Suppressor macrophage (primary cell): ENCODE results near the gene DNAL4.
A peak's percentile ranks its signal among the peaks of the same experiment; 100 is the strongest.

ENCODE experiments used
- DNase-seq, 4 experiments: peaks; one replicate each; pipeline ENCODE4 v3.0.0-alpha.2; 2020 to 2022

The DNAL4 gene

DNA sequence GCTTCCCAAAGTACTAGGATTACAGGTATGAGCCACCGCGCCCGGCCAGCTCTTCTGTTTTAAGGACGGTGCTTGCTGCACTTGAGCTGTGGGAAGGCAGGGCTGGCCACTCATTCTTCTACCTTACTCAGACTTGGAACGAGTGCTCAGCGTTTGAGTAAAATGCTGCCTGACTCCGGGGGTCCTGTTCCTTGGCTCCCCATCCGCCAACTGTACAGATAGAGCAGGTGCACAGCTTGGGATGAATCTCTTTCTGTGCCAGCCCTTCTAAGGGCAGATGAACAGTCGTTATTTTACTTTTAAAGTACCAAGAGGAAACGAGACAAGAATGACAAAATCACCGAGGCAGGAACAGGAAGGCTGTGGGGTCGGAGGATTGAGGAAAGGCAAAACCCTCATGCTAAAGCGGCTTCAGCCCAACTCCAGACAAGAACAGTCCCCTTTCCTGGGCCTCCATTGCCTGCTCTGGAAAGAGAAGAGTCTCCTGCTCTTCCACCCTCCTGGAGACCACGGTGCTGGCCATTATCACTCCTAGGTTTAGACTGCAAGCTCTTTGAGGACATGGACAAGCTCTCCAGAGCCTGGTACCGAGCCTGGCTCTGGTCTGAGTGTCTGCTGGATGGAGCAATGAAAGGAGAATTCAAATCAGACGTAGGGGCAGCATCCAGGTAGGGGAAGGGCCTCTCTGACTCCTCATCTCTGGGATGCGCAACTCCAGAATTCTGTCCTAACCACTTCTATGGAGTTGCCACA is 37.1 kb downstream of the DNAL4 start:
- DNase-seq = peak; percentile 48 to 73 (median 56)

DNA sequence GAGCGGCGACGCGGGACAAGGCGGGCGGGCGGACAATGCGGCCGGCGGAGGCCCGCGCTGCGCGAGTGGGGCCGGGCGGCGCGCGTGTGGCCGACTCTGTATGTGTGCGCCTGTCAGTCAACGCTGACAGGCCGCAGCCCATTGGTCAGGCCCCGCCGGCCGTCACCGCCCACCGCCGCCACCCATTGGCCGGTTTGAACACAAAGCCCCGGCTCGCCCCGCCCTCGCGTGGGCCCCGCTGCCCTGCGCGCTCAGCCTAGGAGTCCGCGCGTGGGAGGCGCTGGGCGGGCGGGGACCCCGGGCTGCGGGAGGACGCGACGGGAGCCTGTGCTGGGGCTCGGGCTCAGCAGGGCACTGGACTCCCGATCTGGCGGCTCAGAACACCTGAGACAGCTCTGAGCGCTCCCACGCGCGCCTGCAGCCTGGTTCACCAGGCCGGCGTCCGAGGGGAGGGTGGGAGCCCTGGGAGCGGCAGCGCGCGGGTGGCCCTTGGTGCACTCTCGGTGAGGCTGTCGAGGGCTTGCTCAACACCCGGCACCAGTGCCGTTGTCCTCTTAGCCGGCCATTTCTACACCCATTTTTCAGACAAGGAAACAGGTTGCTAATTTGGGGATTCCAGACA is 37.9 kb downstream of the DNAL4 start, which contains the start of gene SUN2:
Gene SUN2 (minus strand): TSS at position 88 of the 622 bp plus-strand sequence. CDS start 3,370 bp downstream, outside the sequence.
- peak; percentile 95 to 99 (median 97) for DNase-seq

DNA sequence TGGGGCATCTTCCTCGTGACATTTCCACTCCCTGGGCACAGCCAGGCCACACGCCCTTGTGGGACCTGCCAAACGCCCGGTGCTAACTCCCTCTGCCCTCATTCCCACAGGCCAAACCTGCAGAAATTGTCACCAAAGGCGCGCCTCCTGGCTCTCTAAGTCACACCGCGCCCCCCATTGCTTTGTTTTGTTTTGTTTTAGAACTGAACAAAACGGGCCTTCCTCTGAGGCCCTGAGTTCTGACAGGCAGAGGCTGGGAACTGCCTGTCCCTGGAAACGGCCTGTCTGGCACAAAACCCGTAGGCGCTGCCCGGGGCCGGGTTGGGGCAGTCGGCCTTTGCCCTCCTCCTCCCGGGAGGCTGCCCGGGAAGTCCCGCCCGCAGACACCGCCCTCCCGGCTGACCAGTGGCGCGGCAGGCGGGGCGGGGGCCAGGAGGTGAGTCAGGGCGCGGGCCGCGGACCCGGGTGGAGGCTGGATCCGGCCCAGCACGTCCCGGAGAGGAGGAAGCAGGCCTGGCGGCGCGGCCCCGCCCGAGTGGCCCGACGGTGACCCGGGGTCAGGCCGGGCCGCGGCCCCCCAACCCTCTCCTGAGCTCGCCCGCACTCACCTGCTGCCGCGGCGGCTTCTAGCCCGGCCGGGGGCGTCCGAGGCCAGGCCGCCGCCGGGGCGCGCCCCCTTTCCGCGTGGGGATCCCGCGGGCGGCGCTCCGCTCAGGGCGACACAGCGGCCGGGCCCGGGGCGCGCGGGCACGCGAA is 38.6 kb downstream of the DNAL4 start:
- peak; percentile 93 to 98 (median 96) for DNase-seq

DNA sequence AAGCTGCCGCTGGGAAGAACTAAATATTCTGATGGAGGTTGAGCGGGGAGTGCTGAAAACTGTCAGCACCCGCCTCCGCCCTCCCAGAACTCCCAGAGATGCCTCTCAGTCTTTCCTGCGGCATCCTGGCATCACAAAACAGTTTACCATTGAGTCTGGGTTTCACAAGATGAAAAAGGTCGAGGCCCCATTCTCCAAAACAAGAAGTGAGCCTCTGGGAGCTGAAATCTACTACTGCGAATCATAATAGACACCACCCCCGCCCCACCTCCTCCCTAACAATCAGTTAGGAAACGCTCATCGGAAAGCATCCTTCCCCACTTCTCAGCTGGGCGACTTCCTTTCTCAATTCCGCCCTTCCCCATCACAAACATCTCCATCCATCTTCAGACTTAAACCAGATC is 39.2 kb downstream of the DNAL4 start:
- peak; percentile 83 to 92 (median 86) for DNase-seq

DNA sequence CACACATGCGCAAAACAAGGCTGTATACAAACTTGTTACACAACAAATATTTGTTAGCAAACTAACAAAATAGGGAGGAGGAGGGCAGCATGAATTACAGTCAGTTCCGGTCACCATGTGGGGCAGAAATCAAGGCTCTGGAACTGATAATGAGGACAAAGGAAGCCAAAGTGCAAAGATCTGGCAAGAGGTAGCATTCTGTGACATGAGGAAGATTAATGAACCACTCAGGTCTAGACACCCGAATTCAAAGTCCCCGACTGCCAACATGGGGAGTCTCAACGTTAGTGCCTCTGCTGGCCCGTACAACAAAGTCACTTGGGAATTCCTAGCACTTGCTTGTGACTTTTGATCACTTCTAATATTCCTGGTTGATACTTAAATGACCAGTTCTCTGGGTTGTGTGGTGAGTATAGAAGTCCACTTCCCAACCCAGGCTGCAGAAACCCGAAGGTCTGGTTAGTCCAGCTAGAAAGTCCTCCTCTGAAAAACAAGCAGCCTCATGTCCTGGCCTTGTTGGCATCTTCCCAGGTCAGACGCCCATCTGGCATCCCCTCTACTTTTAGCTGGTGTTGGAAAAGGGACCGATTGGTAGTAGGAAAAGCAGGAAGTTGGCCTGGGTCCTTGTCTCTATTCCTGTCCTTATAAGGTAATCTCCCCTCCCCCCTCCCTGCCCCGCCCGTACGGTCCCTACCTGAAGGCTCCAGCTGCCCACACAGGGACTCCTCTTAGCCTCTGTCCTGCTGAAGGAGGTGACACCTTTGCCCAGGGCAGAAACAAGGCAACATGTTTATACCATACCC is 39.8 kb downstream of the DNAL4 start:
- peak; percentile 9 to 49 (median 38) for DNase-seq

DNA sequence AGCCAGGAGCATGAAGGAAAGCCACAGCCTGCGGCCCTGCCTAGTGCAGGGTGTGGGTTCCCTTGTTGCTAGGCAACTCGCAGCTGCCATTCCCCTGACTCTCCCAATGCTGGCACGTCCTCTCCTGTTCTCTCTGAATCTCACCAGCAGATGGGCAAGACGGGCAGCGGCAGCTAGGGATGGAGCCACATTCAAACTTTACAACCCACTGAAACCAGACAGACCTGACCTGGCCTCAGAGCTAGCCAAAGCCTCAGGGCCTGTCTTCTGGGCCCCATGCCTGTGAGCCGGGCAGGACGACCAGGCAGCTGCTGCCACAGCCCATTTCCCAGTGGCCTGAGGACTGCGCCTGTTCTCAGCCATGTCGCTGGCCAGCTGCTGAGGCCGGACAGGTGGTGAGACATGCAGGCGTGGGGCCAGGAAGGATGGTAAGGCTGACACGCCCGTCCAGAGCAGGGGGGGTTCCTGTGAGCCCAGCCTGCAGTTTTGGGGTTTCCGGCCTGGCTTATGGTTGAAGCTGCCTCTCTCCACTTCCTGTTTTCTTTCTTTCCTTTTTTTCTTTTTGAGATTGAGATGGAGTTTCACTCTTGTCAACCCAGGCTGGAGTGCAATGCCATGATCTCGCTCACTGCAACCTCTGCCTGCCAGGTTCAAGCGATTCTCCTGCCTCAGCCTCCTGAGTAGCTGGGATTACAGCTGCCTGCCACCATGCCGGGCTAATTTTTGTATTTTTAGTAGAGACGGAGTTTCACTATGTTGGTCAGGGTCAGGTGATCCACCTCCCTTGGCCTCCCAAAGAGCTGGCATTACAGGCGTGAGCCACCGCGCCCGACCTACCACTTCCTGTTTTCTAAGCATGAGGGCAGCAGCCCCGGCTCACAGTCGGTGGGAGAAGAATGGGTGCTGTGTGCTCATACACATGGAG is 42.3 kb downstream of the DNAL4 start:
- DNase-seq = peak; percentile 79 to 89 (median 86)

DNA sequence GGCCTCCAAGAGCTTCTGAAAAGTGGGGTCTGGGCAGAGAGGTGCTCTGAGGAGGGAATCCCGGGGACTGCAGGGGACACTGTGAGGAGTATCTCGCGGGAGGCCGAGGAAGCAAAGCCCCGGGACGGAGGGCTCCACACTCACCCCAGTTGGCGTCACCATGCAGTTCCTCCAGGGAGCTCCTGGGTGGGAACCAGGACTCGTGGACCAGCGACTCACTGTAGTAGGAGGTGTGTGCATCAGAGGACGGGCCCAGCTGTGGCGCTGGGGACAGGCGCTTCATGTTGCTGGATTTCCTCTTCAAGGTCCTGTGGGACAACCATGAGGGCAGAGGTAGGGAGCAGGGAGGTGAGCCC is 42.9 kb downstream of the DNAL4 start:
- DNase-seq = peak in 3 of 4 experiments; percentile 22 to 43 (median 38)

DNA sequence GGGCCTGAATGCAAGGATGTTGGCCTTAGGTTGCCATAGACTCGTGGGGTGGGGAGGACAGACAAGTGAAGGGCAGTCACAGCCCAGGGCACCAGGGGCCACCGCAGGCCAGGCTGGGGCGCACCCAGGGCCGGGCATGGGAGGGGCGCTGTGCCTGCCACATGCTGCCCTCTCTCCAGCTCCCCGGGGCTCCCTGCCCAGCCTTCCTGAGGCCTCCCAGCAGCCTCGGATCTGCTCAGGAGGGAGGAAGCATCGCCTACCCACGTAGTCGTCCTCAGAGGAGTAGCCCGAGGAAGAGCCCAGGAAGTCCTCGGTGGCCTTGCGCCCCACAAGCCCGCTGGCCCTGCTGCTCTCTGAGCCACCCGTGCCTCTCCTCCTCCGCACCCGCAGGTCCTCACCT is 43.3 kb downstream of the DNAL4 start:
- no peak for DNase-seq

DNA sequence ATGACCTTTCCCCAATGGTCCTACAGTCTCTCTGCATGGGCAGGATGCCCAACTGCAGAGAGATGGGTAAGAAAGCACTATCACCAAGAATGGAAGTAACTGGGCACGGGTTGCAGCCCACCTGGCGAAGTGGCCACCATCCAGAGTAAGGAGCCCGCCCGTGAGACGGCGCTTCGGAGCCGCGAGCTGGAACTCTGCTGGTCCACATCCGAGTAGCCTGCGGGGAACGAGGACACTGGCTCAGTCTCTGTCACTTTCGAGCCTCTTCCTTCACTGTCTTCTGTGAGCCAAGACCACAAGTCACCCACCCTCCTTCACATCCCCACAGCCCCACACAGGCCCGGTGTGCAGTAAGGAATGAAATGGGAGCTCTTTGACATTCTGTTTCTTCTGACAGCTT is 43.8 kb downstream of the DNAL4 start:
- DNase-seq = no peak

DNA sequence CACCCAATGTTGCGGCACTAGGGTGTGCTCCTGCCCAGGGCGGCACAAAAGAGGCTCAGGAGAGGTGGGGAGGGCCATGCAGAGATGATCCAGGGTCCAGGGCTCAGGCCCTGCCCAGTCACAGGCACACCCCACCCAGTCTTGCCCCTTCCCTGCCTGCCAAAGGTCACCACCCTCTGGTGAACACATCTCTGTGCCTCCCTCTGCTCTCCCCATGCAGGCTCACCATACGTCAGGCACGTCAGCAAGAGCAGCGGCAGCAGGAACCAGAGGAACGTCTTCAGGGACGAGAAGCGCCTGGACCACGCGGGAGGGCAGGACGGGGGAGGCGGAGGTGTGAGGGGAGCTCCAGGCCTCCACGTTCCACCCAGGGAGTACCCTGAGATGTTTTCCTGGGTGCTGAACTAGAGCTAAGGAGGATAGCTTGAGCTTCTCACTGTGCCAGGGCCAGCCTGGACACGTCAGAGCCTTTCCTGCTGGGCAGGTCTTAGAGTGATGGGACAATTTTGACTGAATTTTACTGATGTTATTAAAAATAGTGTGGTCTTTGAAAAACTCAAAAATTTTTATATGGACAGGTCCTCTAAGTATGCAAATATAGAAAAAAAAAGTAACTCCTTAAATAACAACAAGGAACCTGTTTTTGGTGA is 45.3 kb downstream of the DNAL4 start:
- DNase-seq = no peak

DNA sequence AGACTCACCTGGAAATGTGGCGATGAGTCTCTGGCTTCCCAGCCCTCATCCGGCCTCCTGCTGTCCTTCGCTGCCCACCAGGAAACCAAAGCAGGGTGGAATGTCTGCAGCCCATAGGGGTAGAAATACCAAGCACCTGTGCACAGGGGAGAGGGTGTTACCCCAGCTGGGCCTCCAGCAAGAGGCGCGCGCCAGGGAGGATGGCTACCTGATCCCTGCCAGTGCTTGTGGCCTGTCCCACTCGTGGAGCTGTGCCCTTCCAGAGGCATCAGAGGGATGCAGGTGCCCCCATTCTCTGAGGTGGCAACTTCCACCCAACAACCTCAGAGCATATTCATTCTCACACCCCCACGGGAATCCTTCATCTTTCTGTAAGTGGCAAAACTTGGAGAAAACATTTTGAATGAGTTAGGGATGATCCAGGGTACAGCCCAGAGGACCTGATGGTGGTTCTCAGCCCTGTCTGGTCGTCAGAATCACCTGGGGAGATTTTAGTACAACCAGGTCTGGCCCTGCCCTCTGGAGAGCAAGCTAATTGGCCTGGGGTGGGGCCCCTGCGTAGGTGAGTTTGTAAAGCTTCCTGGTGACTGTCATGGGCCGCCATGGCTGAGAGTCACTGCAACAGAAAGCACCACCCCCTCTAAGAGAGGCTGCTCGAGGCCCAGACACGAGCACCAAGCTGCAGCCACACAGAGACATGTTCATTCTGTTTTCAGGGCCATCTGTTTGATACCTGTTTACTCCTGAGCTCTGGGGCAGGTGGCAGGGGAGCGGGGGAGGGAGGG is 48.1 kb downstream of the DNAL4 start:
- no peak for DNase-seq

DNA sequence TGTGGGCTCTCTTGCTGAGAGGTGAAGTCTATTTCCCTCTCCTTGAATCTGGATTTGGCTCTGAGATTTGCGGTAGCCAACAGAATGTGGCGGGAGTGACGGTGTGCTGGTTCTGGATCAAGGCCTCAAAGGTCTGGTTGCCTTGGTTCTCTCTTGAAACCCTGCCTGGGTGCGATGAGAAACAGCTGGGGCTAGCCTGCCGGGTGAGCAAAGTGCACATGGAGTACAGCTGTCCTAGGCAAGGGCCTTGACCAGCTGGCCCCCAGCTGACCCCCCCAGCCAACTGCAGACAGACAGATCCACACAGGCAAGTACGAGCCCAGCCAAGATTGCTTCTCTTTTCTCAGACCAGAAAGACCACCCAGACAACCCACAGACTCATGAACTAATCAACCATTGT is 49.0 kb downstream of the DNAL4 start:
- no peak for DNase-seq

DNA sequence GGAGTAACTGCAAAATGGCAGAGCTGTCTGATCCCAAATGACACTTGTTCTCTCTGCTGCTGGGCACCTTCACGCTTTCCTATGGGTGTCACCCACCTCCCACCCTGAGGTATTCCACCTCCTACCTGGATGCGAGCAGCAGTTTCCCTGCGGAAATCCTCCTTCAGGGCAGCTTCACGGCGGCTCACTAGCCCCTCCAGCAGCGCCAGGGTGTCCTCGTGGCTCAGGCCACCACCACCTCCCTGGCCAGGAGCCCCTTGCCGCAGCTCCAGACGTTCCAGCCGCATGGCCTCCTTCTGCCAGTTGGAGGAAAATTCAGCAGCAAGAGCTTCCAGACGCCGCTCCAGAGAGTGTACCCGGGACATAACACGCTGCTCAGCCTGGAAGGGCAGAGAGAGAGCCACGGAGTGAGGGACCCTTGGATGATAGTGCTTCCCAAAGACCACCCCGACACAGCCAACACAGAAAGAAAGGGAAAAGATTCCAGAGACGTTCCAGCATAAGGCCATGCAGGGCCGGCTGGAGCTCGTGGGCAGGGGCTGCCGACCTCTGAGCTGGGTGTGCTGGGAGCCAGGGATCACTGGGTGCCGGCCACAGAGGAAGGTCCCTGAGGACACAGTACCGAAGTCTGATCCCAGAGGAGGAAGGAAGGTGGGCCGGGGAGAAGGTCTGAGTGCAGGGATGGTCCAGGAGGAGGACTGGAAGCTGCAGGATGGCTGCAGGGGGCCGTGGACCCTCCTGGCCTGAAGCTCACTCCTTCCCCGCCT is 51.6 kb downstream of the DNAL4 start:
- DNase-seq = no peak

DNA sequence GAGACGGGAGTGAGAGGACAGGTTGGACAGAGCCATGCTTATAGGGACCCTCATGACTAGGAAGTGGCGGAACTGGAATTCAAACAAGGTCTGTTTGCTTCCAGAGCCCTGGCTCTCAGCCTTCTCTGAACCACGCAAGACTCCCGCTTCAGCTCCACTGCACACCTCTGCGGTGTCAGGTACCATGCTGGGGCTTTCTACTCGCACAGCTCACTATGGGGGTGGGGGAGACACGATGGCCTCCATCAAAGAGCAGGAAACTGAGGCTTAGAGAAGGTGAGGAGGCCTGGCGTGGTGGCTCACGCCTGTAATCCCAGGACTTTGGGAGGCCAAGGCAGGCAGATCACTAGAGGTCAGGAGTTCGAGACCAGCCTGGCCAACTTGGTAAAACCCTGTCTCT is 52.4 kb downstream of the DNAL4 start:
- no peak for DNase-seq

DNA sequence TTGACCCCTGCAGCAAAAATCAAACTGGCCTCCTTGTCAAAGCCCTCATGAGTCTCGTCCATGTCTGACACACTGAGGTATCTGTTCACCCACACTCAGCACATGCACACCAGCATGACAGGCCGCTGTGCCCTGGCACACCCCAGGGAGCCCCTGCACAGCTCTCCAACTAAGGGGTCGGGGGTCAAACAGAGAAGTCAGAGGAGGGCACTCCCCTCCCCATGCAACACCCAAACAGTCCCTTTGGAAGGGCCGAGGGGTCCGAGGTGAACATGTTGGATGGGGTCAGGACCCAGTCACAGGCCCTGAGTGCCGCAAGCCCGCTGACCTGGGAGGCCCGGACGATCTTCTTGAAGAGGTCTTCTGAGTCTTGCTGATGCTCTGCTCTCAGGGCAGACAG is 52.8 kb downstream of the DNAL4 start:
- no peak for DNase-seq

DNA sequence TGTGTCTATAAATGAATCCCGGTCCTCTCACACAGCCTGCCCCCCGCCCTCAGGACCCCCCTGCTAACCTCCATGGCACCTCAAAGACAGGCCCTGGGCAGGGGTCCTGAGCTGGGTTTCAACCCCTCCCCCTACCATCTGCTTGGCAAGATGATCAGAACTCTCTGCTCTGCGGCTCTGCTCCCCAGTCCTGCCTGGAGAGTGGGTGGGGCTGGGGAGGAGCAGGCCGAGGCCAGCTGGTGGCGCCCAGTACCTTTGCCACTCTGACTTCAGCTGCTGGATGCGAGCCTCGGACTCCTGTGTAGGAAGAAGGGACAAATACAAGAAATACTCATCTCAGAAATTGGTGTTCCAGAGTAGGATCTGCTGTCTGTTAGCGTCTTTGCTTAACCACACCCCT is 53.2 kb downstream of the DNAL4 start:
- no peak for DNase-seq

DNA sequence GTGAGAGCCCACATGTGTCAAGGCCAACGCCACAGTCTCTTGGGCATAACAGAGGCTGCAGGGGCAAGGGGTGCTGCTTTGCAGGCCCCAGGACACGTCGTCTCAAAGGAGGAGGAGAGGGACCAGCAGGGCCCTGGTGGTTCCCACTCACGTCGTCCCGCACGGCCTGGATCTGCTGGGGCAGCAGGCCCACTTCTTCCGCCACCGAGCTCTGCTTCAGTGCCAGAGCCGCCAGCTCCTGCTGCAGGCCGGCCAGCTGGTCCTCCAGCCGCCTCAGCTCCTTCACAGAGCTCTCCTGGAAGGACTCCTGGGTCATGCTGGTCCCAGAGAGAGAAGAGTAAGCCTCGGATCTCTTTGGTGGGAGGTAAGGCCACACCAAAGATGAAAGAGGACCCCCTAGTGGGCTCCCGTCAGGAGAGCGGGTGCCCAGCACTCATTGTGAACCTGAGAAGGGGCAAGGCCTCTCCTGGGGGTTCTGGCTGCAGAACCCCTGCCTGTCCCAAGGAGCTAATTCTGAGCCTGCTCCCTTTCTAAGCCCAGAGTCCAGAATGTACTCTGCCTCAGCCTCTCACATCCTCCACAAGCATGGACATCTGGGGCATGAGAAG is 53.7 kb downstream of the DNAL4 start:
- no peak for DNase-seq

DNA sequence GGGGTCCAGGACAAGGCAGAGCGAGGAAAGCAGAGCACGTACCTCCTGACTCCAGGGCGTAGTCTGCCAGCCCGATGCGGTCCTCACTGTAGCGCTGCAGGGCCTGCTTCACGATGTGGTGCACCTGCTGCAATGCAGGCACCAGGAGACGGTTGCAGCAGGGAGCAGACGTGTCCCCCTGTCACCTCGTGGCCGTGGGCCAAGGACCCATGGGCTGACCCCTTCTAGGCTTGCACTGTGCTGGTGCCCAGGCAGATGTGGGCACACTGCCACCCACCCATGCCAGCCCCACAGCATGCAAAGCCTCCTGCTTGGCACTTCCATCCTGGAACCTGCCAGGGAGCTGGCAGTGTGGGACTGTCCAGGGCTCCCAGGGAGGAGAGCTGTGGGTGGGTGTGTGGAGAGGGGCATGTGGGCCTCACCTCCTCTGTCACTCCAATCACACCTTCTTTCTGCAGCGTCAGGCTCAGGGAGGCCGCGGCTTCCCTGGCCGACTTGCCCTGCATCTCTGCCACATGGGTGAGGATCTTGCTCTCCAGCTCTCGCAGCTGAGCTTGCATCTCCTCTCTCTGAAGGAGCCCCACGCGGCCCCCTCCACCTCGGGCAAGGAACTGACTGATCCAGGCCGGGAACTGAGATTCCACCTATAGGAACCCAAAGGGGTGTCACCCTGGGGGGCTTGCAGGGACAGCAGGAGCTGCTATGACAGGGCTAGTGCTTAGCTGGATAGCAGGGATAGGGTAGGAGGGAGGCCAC is 54.5 kb downstream of the DNAL4 start:
- no peak for DNase-seq
